ENCODE measurements around the gene C22orf23. TPM values are rescaled to one million over a fixed set of nuclear protein-coding genes. Genes with fewer than 3 reads are reported as not detected.
A peak's percentile ranks its signal among the peaks of the same experiment; 100 is the strongest.
"Not testable (repeated sequence)": the region's sequence is repeated elsewhere in the genome, so short reads cannot be mapped to it uniquely, and the experiment has no call there.

C22orf23 gene
- total RNA-seq, 2 donors from 2014 or later = not detected

GRCh38 chr22:37967147-37967546 is 13.7 kb upstream of the C22orf23 start:
- no peak for DNase-seq
- intact Hi-C loops (cut with DNase I, micrococcal nuclease) = loop anchor here in 1 of 2 donors (5.0 kb wide), 1 partner anchor 150 kb away; no protein-coding TSS in a partner anchor
- no peak for ATAC-seq

GRCh38 chr22:37965940-37966664 is 12.7 kb upstream of the C22orf23 start:
- DNase-seq = no peak
- intact Hi-C loops (cut with DNase I, micrococcal nuclease) = loop anchor here in 1 of 2 donors (5.0 kb wide), 1 partner anchor 149 kb away; no protein-coding TSS in a partner anchor
- no peak for ATAC-seq

- intact Hi-C loops (cut with DNase I, micrococcal nuclease) = no loop called here
- no peak for ATAC-seq
Measured at GRCh38 chr22:37961062-37961461, 7.7 kb upstream of the C22orf23 start.

GRCh38 chr22:37959231-37959825 is 5.9 kb upstream of the C22orf23 start:
- intact Hi-C loops (cut with DNase I, micrococcal nuclease) = no loop called here
- ATAC-seq (no peak), DNase-seq (no peak)

More at GRCh38 chr22:37961062-37961461, 7.7 kb upstream of the C22orf23 start:
- no peak for DNase-seq

- no peak for ATAC-seq
- intact Hi-C loops (cut with DNase I, micrococcal nuclease) = no loop called here
Measured at GRCh38 chr22:37957232-37957631, 3.8 kb upstream of the C22orf23 start.

GRCh38 chr22:37955825-37956397 is 2.5 kb upstream of the C22orf23 start:
- DNase-seq; intact Hi-C loops (cut with DNase I, micrococcal nuclease); ATAC-seq: not testable (repeated sequence)

More at GRCh38 chr22:37957232-37957631, 3.8 kb upstream of the C22orf23 start:
- DNase-seq = no peak

- DNase-seq = no peak
- intact Hi-C loops (cut with DNase I, micrococcal nuclease) = no loop called here
- no peak for ATAC-seq
Measured at GRCh38 chr22:37954686-37955085, 1.3 kb upstream of the C22orf23 start.

GRCh38 chr22:37953062-37953436 is 352 bp downstream of the C22orf23 start:
- DNase-seq = no peak
- ATAC-seq = peak; percentile 49
- intact Hi-C loops (cut with DNase I, micrococcal nuclease) = no loop called here

- intact Hi-C loops (cut with DNase I, micrococcal nuclease) = not testable (repeated sequence)
- ATAC-seq (peak; percentile 19), DNase-seq (peak in 1 of 2 donors; percentile 18)
Measured at GRCh38 chr22:37952629-37953028, 772 bp downstream of the C22orf23 start.

- ATAC-seq = no peak
- no peak for DNase-seq
- intact Hi-C loops (cut with DNase I, micrococcal nuclease) = no loop called here
Measured at GRCh38 chr22:37951305-37951704, 2.1 kb downstream of the C22orf23 start.

- intact Hi-C loops (cut with DNase I, micrococcal nuclease); ATAC-seq: not testable (repeated sequence)
Measured at GRCh38 chr22:37947142-37947795, 6.1 kb downstream of the C22orf23 start.

GRCh38 chr22:37944423-37944822 is 9.0 kb downstream of the C22orf23 start:
- DNase-seq; ATAC-seq; intact Hi-C loops (cut with DNase I, micrococcal nuclease): not testable (repeated sequence)

More at GRCh38 chr22:37947142-37947795, 6.1 kb downstream of the C22orf23 start:
- DNase-seq = not testable (repeated sequence)

GRCh38 chr22:37943825-37944198 is 9.6 kb downstream of the C22orf23 start:
- peak; percentile 16 for ATAC-seq

GRCh38 chr22:37943136-37943824 is 10.1 kb downstream of the C22orf23 start:
- no peak for ATAC-seq
- intact Hi-C loops (cut with DNase I, micrococcal nuclease) = no loop called here
- DNase-seq = no peak

More at GRCh38 chr22:37943825-37944198, 9.6 kb downstream of the C22orf23 start:
- no peak for DNase-seq
- intact Hi-C loops (cut with DNase I, micrococcal nuclease) = no loop called here

GRCh38 chr22:37942133-37942532 is 11.3 kb downstream of the C22orf23 start:
- no peak for ATAC-seq
- no peak for DNase-seq
- intact Hi-C loops (cut with DNase I, micrococcal nuclease) = no loop called here

- intact Hi-C loops (cut with DNase I, micrococcal nuclease) = no loop called here
- ATAC-seq = no peak
- DNase-seq = no peak
Measured at GRCh38 chr22:37940698-37941376, 12.6 kb downstream of the C22orf23 start.

- DNase-seq = peak; percentile 86 to 93
- intact Hi-C loops (cut with DNase I, micrococcal nuclease) = no loop called here
- peak; percentile 98 for ATAC-seq
Measured at GRCh38 chr22:37933711-37934376, 19.6 kb downstream of the C22orf23 start.
